Hypothalamus (tissue), 51 donors: ENCODE data around the gene AP2A1.

ENCODE experiments used
- DNase-seq, 51 donors: peaks; one replicate each; lab custom pipeline; 2025; lab: John Stamatoyannopoulos, UW

AP2A1 gene

DNA sequence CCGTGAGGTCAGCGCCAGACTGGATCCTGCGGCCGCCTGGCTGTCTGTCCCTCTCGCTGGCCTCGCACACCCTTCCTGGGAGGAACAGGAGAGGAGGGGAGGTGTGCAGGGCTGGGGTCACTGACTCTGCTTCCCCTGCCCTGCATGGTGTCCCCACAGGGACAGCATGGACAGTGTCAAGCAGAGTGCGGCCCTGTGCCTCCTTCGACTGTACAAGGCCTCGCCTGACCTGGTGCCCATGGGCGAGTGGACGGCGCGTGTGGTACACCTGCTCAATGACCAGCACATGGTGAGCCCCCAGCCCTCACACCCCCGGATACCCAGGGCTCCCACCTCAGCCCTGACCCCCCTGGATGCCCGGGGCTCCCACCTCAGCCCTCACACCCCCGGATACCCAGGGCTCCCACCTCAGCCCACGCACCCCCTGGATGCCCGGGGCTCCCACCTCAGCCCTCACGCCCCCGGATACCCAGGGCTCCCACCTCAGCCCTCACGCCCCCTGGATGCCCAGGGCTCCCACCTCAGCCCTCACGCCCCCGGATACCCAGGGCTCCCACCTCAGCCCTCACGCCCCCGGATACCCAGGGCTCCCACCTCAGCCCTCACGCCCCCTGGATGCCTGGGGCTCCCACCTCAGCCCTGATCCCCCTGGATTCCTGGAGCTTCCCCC lies 25.1 kb downstream of the AP2A1 start:
- no peak for DNase-seq

DNA sequence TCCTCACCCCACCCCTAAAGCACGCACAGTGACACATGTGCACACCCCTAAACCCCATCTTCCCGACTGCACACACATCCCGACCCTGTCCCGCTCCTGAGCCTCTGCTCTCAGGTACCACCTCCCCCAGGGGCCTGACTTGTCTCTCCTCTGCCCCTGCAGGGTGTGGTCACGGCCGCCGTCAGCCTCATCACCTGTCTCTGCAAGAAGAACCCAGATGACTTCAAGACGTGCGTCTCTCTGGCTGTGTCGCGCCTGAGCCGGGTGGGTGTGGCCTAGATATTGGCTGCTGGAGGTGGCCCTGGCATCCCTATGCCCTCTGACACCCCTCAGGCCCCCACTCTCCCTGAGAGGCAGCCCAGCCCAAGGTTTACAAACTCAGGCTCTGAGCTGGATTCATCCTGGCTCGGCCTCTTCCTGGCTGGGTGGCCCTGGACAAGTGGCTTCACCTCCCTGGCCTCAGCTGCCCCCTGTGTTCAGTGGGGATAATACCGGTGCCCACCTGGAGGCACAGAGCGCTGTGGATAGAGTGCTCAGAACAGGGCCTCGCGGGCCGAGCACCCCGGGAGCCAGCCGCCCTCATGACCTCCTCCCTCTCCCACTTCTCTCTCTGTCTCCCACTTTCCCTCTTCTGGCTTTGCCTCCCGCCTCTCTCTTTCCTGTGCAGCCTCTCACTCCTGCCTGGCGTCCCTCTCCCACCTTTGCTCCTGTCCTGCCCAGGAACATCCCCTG lies 26.2 kb downstream of the AP2A1 start:
- DNase-seq: no peak

DNA sequence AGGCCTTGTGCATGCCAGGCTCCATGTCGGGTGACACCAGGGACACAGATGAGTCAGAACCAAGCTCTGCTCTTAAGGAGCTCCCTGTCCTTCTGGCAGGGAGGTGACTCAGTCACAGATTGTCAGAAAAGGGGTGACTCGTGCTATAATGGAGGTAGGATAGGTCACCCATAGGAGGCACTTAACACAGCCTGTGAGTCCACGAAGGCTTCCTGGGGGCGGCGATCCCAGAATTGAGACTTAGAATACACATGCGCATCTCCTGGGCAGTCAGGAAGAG lies 26.7 kb downstream of the AP2A1 start:
- DNase-seq: peak in 1 of 51 donors; percentile 24

DNA sequence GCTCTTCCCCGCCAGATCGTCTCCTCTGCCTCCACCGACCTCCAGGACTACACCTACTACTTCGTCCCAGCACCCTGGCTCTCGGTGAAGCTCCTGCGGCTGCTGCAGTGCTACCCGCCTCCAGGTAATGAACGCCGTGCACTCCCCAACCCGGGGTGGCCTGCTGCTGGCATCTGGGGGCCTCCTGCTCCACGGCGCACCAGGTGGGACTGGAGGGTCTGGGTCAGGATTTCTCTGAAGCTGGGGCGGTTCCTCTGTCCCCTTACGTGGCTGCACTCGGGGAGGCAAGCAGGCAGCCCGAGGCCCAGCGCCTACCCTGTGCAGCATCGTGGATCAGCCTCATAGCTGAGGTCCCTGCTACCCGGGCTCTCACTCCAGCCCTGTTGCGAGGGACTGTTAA lies 28.8 kb downstream of the AP2A1 start:
- no peak for DNase-seq

DNA sequence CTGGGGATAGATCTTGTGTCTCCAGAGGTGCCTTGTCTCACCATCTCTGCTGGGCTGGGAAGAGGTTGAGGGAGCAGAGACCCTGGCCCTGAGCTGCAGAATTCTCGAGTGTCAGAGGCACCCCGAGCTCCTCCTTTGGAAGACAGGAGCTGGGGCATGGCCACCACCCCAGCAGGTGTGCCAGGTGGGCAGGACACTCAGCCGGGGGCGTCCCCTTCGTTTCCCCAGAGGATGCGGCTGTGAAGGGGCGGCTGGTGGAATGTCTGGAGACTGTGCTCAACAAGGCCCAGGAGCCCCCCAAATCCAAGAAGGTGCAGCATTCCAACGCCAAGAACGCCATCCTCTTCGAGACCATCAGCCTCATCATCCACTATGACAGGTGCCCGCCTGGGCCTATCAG lies 31.8 kb downstream of the AP2A1 start:
- no peak for DNase-seq

DNA sequence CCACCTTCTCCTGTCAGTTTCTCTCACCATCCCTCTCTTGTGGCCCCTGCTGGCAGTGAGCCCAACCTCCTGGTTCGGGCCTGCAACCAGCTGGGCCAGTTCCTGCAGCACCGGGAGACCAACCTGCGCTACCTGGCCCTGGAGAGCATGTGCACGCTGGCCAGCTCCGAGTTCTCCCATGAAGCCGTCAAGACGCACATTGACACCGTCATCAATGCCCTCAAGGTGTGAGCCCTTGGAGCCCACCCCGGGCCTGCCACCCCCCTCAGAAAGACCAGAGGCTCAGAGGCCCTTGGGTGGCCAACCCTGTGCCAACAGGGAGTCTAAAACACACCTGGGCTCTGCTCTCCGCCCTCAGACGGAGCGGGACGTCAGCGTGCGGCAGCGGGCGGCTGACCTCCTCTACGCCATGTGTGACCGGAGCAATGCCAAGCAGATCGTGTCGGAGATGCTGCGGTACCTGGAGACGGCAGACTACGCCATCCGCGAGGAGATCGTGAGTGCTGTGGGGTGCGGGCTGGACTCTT lies 32.5 kb downstream of the AP2A1 start:
- no peak for DNase-seq

DNA sequence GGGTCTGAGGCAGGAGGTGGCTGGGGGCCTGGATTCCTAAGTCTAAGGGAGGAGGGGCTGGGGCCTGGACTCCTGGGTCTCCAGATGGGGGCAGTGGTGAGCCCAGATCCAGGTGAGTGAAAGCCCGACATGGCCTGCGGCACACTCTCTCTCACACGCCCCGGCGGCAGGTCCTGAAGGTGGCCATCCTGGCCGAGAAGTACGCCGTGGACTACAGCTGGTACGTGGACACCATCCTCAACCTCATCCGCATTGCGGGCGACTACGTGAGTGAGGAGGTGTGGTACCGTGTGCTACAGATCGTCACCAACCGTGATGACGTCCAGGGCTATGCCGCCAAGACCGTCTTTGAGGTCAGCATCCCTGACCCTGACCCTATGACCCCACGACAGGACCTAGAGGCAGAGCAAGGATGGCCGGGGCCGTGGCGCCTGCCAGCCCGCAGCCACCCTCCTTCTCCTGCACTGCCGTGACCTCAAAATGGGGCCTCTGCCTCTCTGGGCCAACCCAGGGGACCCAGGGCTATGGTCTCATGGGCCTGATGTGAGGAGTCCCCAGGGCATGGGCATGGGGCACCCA lies 33.1 kb downstream of the AP2A1 start:
- no peak for DNase-seq

DNA sequence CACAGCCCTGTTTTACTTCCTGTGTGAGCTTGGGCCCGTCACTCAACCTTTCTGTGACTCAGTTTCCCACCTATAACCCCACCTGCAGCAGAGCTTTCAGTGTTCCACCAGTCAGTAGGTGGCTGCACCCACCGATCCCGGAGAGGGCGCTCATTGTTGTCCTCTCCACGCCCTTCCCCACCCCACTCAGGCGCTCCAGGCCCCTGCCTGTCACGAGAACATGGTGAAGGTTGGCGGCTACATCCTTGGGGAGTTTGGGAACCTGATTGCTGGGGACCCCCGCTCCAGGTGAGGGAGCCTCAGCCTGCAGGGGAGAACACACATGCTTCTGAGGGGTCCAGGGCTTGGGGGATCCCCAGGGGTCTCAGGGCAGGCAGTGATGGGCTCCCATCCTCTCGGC lies 34.0 kb downstream of the AP2A1 start:
- DNase-seq: no peak

DNA sequence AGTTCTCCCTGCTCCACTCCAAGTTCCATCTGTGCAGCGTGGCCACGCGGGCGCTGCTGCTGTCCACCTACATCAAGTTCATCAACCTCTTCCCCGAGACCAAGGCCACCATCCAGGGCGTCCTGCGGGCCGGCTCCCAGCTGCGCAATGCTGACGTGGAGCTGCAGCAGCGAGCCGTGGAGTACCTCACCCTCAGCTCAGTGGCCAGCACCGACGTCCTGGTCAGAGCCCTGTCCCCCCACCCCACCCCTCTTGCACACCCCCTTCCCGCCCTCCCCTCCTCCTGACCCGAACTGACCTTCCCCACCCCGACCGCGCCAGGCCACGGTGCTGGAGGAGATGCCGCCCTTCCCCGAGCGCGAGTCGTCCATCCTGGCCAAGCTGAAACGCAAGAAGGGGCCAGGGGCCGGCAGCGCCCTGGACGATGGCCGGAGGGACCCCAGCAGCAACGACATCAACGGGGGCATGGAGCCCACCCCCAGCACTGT lies 34.6 kb downstream of the AP2A1 start:
- DNase-seq: no peak

DNA sequence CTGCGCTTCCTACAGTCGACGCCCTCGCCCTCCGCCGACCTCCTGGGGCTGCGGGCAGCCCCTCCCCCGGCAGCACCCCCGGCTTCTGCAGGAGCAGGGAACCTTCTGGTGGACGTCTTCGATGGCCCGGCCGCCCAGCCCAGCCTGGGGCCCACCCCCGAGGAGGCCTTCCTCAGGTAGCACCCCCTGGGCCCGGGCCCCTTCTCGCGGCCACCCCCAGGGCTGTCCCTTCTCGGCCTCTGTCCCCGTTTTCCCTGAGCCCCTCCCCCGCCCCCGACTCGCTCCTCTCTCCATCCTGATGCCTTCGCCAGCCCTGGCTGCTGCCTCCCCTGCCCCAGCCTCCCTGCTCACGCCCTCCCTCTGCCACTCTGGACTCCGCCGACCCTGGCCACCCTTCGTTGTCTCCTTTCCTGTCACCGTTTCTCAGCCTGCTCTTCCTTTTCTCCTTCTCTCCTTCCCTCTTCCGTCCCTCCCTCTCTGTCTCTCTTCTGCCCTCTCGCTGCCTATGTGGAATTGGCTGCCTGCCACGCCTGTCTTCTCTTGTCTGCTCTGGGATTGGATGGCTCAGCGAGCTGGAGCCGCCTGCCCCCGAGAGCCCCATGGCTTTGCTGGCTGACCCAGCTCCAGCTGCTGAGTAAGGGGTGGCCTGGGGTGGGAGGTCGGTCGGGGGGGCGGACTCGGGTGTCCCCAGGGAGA lies 35.3 kb downstream of the AP2A1 start:
- DNase-seq: peak; percentile 32 to 96 (median 84)

DNA sequence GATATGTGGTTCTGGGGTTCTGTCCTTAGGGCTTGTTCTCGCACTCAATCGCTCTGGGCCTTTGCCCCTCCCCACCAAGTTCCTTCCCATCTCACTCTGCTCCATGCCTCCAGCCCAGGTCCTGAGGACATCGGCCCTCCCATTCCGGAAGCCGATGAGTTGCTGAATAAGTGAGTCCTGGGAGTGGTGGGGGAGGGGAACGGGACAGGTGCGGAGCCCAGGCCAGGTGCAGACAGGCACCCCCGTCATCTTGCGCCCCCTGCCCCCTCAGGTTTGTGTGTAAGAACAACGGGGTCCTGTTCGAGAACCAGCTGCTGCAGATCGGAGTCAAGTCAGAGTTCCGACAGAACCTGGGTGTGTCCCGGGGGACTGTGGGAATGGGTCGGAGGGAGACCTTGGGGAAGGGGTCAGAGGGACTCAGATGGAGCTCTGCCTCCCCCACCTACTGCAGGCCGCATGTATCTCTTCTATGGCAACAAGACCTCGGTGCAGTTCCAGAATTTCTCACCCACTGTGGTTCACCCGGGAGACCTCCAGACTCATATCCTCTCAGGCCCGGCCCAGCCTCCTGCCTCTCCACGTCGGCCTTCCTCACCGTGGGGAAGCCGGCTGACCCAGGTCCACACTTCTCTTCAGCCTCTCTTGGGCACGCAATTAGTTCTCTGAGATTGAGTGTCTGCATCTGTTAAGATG lies 36.2 kb downstream of the AP2A1 start:
- no peak for DNase-seq

DNA sequence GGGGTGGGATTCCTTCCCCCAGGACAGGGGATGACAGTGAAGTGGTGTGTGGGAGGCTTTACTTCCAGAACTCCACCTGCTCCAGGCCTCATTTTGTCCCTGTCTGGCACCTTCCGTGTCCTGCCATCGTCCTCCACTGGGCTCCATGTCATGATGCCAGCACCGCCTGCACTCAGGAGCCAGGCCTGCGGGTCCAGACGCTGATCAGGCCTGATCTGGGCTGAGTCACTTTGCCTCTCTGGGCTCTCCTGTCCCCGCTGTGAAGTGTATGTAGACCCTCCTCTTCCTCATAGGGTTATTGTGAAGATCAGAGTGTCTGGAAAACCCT lies 36.7 kb downstream of the AP2A1 start:
- DNase-seq: no peak

DNA sequence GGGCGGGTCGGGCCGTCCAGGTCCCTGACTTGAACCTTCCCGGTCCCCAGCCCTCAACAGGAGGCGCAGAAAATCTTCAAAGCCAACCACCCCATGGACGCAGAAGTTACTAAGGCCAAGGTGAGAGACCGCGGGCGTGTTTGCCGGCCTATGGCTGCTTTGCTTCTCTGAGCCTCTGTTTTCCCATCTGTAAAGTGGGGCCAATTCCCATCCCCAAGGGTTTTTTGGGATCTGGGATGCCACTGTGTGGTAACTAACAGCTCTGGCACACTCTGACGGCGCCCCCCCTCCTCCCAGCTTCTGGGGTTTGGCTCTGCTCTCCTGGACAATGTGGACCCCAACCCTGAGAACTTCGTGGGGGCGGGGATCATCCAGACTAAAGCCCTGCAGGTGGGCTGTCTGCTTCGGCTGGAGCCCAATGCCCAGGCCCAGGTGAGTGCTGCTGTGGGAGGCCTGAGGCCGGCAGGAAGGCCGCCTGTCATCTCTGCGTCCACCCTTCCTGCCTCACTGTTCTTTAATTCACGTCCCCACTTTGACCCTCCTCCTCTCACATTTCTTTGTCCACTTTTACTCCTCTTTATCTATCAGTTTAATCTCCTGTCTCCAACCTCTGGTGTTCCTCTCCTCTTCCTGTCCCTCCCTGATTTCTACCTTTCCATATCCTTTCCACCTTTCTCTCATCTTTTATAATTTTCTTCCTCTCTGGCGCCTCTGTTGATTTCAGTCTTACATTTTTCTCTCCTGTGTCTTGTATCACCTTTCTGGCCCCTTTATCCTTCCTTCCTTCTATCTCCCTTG lies 39.2 kb downstream of the AP2A1 start:
- DNase-seq: no peak

DNA sequence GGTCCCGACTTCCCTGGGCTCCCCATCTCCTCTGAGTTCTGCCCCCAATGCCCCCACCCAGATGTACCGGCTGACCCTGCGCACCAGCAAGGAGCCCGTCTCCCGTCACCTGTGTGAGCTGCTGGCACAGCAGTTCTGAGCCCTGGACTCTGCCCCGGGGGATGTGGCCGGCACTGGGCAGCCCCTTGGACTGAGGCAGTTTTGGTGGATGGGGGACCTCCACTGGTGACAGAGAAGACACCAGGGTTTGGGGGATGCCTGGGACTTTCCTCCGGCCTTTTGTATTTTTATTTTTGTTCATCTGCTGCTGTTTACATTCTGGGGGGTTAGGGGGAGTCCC lies 39.8 kb downstream of the AP2A1 start:
- no peak for DNase-seq

DNA sequence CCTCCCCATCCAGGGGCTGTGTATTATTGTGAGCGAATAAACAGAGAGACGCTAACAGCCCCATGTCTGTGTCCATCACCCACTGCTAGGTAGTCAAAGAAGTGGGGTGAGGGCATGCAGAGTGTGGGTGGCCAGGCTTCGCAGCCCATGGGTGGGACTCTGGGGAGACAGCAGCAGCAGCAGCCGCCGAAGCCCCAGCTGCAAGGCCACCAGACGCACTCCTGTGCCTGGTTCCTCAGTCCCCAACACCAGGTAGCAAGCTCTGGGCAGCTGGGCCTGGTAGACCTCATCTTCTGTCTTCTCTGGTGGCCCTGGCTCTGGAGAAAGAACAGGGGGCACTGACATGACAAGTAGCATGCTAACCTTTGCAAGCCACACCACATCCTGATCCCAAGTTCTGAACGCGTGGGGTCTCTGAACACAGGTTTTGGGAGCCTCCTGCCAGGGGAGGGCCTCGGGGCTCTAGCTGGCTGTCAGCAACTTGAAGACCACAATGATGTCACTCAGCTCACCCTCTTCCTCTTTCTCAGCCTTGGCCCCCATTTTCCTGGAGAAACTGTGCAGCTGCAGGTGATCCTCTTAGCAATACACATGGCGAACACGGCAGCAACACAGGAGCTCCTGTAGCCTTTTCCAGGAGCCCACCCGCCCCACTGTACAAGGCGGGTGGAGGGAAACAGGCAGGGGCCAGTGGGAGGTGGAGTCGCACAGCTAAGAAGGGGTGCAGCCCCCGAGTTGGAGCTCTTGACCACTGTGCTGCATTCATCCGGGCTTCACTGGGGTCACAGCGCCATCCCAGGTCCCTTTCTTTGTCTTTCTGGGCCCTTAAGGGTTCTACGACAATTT lies 40.5 kb downstream of the AP2A1 start:
- DNase-seq: peak in 2 of 51 donors; percentile 12

DNA sequence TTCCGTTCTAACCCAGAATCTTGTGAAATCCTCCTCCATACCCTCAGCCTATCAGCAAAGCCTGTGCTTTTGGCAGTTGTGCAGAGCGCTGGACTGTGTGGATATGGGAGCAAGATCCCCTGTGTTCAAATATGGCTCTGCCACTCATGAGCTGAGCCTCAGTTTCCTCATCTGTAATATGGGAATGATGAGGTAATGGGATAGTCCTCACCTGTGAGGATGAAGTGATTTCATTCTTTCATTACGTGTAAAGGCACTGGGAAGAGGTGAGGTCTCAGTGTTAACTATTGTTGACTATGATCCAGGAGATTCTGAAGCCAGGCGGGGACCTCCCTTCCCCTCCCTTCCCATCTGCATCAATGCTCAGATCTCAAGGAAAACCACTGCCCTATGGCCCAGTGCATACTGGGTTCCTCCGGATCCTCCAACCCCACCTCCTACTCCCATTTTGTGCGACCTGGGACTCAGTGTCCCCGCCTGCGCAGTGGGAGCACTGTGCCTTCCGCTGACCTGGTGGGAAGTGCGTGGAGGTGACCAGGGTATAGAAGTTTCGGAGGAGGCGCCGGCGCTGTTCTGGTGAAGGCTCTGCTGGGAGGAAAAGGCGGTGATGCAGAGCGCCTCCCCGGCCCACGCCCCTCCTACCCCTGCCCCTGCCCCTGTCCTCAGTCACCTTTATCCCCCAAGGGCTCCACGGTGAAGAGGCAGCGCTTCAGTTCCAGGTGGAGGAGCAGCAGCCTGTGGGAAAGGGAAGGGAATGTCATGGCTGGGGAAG lies 41.3 kb downstream of the AP2A1 start:
- no peak for DNase-seq

DNA sequence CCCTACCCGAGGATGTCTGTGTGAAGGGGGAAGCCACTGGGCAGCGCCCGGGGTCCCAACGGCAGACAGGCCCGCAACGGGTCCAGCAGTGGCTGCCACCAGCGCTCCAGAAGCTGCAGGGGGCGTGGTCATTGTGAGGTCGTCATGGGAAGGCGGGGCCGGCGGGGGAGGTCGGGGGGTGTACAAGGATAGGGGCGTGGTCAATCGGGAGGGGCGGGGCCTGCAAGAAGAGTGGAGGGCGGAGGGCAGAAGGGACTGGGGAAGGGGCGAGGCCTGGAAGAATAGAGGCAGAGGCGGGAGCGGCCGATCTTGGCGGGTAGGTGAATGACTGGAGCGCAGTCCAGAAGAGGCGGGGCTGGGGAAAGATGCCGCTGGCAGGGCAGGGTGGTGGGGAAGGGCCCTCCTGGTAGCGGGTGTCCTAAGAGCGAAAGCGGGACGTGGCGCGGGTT lies 41.9 kb downstream of the AP2A1 start:
- DNase-seq: peak; percentile 26 to 96 (median 81)
